B cell (primary cell): ENCODE data around the gene NLGN1. TPM values are rescaled to one million over a fixed set of nuclear protein-coding genes. Genes with fewer than 3 reads are reported as not detected.

Experiments
- ATAC-seq: fragments of 200-7000 bp; cut with Tn5 transposase; one replicate; pipeline ENCODE4 v1.10.0; 2021; ENCODE audit warnings: low read depth, mild to moderate bottlenecking, moderate number of reproducible peaks, moderate library complexity
- CTCF ChIA-PET: fragments of 350-600 bp; sonication (Branson Sonifier 250); formaldehyde crosslinking; loops from one replicate; lab custom pipeline; 2021; ENCODE audit warnings: antibody characterized with exemption, inconsistent platforms; lab: Charles Lee
- POLR2A ChIA-PET: fragments of 350-600 bp; sonication (Branson Sonifier 250); formaldehyde crosslinking; loops from one replicate; lab custom pipeline; 2021; ENCODE audit warnings: antibody characterized with exemption; lab: Charles Lee
- DNase-seq: peaks from one replicate; pipeline ENCODE4 v3.0.0; 2013
- H2AFZ ChIP-seq: 2 replicates; pipeline ENCODE4 v1.6.1; 2012; ENCODE audit warnings: mild to moderate bottlenecking, low read depth, low read length; ENCODE audit not compliant: insufficient read depth, poor library complexity, severe bottlenecking
- H3K27ac ChIP-seq, 2 donors: 1 replicate in 1 of 2; 2 replicates in 1 of 2; pipeline ENCODE4 v1.5.1; 2012 to 2013; ENCODE audit warnings: low read length in 2 of 2, mild to moderate bottlenecking in 2 of 2, moderate library complexity in 1 of 2
- H3K27me3 ChIP-seq, 4 experiments: fragments of 200-600 bp in 1 of 4; sonication (generic) in 1 of 4; replicated peaks in 1 of 4; 1 replicate in 2 of 4; 2 replicates in 2 of 4; pipeline versions ENCODE4 v1.6.1 to v1.7.0; 2013 to 2016; ENCODE audit warnings: low read length in 3 of 4, mild to moderate bottlenecking in 2 of 4, mixed read lengths in 1 of 4, moderate library complexity in 1 of 4; ENCODE audit not compliant: insufficient read depth in 4 of 4, control insufficient read depth in 3 of 4; ENCODE audit errors: control extremely low read depth in 1 of 4
- H3K36me3 ChIP-seq, 2 experiments: replicated peaks in 1 of 2; 1 replicate in 1 of 2; 2 replicates in 1 of 2; pipeline versions ENCODE4 v1.6.1 to v1.7.1; 2013; ENCODE audit warnings: low read length in 1 of 2; ENCODE audit not compliant: insufficient read depth in 2 of 2, control insufficient read depth in 1 of 2; ENCODE audit errors: control extremely low read depth in 1 of 2, extremely low read depth in 1 of 2
- H3K4me1 ChIP-seq, 2 donors: fragments of 200-600 bp in 1 of 2; sonication (generic) in 1 of 2; 1 replicate in 1 of 2; 2 replicates in 1 of 2; pipeline versions ENCODE4 v1.5.1 to v1.6.1; 2013 to 2017; ENCODE audit warnings: low read length in 2 of 2; ENCODE audit not compliant: control insufficient read depth in 2 of 2, insufficient read depth in 2 of 2
- H3K4me2 ChIP-seq: replicated peaks from 2 replicates; pipeline ENCODE3; 2012; ENCODE audit warnings: mild to moderate bottlenecking, low read depth, low read length; ENCODE audit not compliant: poor library complexity, severe bottlenecking
- H3K4me3 ChIP-seq, 5 experiments: fragments of 200-600 bp in 1 of 5; sonication (generic) in 1 of 5; 1 replicate in 3 of 5; 2 replicates in 2 of 5; pipeline versions ENCODE4 v1.5.1 to v1.7.0; 2011 to 2016; ENCODE audit warnings: low read length in 4 of 5, mild to moderate bottlenecking in 4 of 5, low read depth in 2 of 5, control low read depth in 1 of 5, moderate library complexity in 1 of 5; ENCODE audit not compliant: insufficient read depth in 1 of 5; ENCODE audit errors: control extremely low read depth in 1 of 5, extremely low read depth in 1 of 5
- H3K79me2 ChIP-seq: fragments of 200-600 bp; sonication (generic); one replicate; pipeline ENCODE4 v1.6.0; 2016; ENCODE audit warnings: low read length; ENCODE audit not compliant: control insufficient read depth, insufficient read depth
- H3K9ac ChIP-seq: fragments of 200-600 bp; sonication (generic); 2 replicates; pipeline ENCODE4 v1.6.1; 2017; ENCODE audit warnings: mild to moderate bottlenecking, low read length, moderate library complexity
- H3K9me3 ChIP-seq, 3 donors: one replicate each; pipeline versions ENCODE4 v1.6.1 to v1.7.1; 2013; ENCODE audit warnings: low read length in 2 of 3; ENCODE audit not compliant: control insufficient read depth in 2 of 3, insufficient read depth in 1 of 3; ENCODE audit errors: control extremely low read depth in 1 of 3
- H4K20me1 ChIP-seq: 2 replicates; pipeline ENCODE4 v1.6.0; 2012; ENCODE audit warnings: mild to moderate bottlenecking, low read length; ENCODE audit not compliant: insufficient read depth, control insufficient read depth, poor library complexity, severe bottlenecking
- H3K27ac Mint-ChIP-seq: one replicate; pipeline ENCODE4 v1.8.0; 2021; ENCODE audit warnings: mixed read lengths
- H3K27me3 Mint-ChIP-seq: one replicate; pipeline ENCODE4 v1.8.0; 2021; ENCODE audit warnings: mixed read lengths
- H3K4me1 Mint-ChIP-seq: one replicate; pipeline ENCODE4 v1.8.0; 2021; ENCODE audit warnings: mixed read lengths
- H3K4me3 Mint-ChIP-seq: one replicate; pipeline ENCODE4 v1.8.0; 2021; ENCODE audit warnings: mixed read lengths
- H3K9me3 Mint-ChIP-seq: one replicate; pipeline ENCODE4 v1.8.0; 2022; ENCODE audit warnings: mixed read lengths; ENCODE audit not compliant: insufficient read depth
- CTCF ChIP-seq: fragments of 200-600 bp; IDR thresholded peaks from one replicate; pipeline ENCODE4 v1.8.0; 2022; ENCODE audit warnings: antibody characterized with exemption, mild to moderate bottlenecking
- EZH2 ChIP-seq: IDR thresholded peaks from 2 replicates; pipeline ENCODE4 v1.6.1; 2012; ENCODE audit warnings: borderline replicate concordance, low read depth, mild to moderate bottlenecking, moderate library complexity, low read length; ENCODE audit not compliant: insufficient read depth, poor library complexity, severe bottlenecking
- WGBS: methylation state at CpG from one replicate; pipeline ENCODE4 v1.1.5; 2013; ENCODE audit warnings: missing lambda C conversion rate; ENCODE audit not compliant: insufficient coverage; 5-methylcytosine and 5-hydroxymethylcytosine counted together
- intact Hi-C: fragments of 100-400 bp; cut with micrococcal nuclease; formaldehyde crosslinking; loops from one replicate; pipeline ENCODE4 v1.10.0; 2022
- polyA plus RNA-seq: library from polyadenylated mRNA; depleted of rRNA; stranded (reverse); fragments of >200 nt; gene quantifications from 2 replicates; pipeline ENCODE4 v1.2.3, GENCODE V29; 2012
- total RNA-seq, 2 donors: library from RNA; stranded (reverse); fragments of 120-200 nt in 1 of 2; gene quantifications; 1 replicate in 1 of 2; 2 replicates in 1 of 2; pipeline versions ENCODE4 v1.2.3 to v1.2.4, GENCODE V29; 2013 to 2022

NLGN1 gene
- total and polyA plus RNA-seq, 2 donors (not counting 1 experiment from before 2014, with no cell fraction given): not detected

DNA sequence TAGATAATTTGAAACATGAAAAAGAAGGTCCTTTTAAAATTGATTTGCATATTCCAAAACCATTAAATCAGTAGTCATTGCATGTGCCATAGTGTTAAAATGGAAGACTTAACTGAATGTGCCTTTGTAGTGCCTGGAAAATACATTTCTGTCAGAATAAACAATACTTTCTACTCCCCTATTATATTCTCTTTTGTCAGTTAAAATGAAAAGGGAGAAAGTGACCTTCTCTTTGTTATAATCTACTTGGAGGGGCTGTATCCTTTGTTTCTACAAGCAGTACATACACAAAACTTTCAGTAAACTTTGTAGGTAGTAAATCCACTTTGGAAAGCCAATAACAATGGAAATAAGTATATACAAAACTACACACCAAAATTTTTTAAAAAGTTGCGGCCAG lies 189.5 kb downstream of the NLGN1 start:
- peaks cover 0 to 7% (median 3%) of the 10 kb centered on the region in 4 experiments for H3K27me3 ChIP-seq
- no peak overlapping the region for H3K4me2 ChIP-seq
- no CpG with 5 or more reads among the region's 1 CpG for whole genome bisulfite sequencing
- H3K4me1 Mint-ChIP-seq: no peaks in the 10 kb centered on the region
- TF ChIP-seq EZH2 (no peak), CTCF (no peak)
- H2AFZ ChIP-seq: no peak overlapping the region
- no peak overlapping the region for H3K27ac Mint-ChIP-seq
- no peak for ATAC-seq
- no peak overlapping the region for H3K27ac ChIP-seq
- peaks cover 24% of the 10 kb centered on the region for H3K27me3 Mint-ChIP-seq
- no peak for DNase-seq
- intact Hi-C loops: no loop called here
- peaks cover 0 to 1% (median 0%) of the 10 kb centered on the region in 3 donors for H3K9me3 ChIP-seq
- H3K9ac ChIP-seq: no peak overlapping the region
- no peaks in the 10 kb centered on the region for H3K79me2 ChIP-seq
- no peaks in the 10 kb centered on the region for H3K4me1 ChIP-seq
- H3K9me3 Mint-ChIP-seq: no peaks in the 10 kb centered on the region
- H3K4me3 Mint-ChIP-seq: no peak overlapping the region
- ChIA-PET CTCF (no interaction called here), POLR2A (no interaction called here)
- no peak overlapping the region for H3K4me3 ChIP-seq
- no peaks in the 10 kb centered on the region for H3K36me3 ChIP-seq
- no peaks in the 10 kb centered on the region for H4K20me1 ChIP-seq

DNA sequence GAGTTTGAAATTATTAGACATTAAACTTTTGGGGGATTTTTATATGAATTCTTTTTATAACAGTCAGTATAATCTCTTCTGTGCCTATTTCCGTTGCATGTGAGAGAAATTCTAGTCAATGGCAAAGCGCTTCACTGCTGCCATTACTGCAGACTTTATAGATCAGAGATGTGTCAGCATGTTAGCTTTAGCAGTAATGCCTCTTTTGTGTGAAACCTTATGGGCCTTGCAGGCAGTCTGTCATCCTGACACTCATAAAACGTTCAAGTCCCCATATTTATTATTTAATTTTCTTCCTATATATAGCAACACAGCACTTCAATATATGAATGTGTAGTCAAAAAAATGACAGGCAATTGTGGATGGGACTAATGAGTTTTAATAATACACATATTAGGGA lies 191.0 kb downstream of the NLGN1 start:
- WGBS: no CpG with 5 or more reads among the region's 3 CpGs
- CTCF ChIA-PET: no interaction called here
- no peaks in the 10 kb centered on the region for H3K4me1 ChIP-seq
- H3K27ac Mint-ChIP-seq: no peak overlapping the region
- H3K4me3 Mint-ChIP-seq: no peak overlapping the region
- H3K9ac ChIP-seq: no peak overlapping the region
- intact Hi-C loops: no loop called here
- no peaks in the 10 kb centered on the region for H4K20me1 ChIP-seq
- peaks cover 0 to 7% (median 2%) of the 10 kb centered on the region in 4 experiments for H3K27me3 ChIP-seq
- no peak overlapping the region for H3K4me2 ChIP-seq
- POLR2A ChIA-PET: no interaction called here
- H3K79me2 ChIP-seq: no peaks in the 10 kb centered on the region
- peaks cover 0 to 1% (median 0%) of the 10 kb centered on the region in 3 donors for H3K9me3 ChIP-seq
- H3K27ac ChIP-seq: no peak overlapping the region
- no peak for DNase-seq
- TF ChIP-seq EZH2 (no peak), CTCF (no peak)
- H3K27me3 Mint-ChIP-seq: peaks cover 20% of the 10 kb centered on the region
- H3K36me3 ChIP-seq: no peaks in the 10 kb centered on the region
- no peak for ATAC-seq
- H3K4me3 ChIP-seq: no peak overlapping the region
- H3K9me3 Mint-ChIP-seq: no peaks in the 10 kb centered on the region
- H2AFZ ChIP-seq: no peak overlapping the region
- no peaks in the 10 kb centered on the region for H3K4me1 Mint-ChIP-seq
